ENCODE measurements around the gene GPC6. TPM values are rescaled to one million over a fixed set of nuclear protein-coding genes. Genes with fewer than 3 reads are reported as not detected.
"Not testable (repeated sequence)": the region's sequence is repeated elsewhere in the genome, so short reads cannot be mapped to it uniquely, and the experiment has no call there.

The GPC6 gene
- polyA plus RNA-seq, 1 donor = 26.7 TPM

- Histone ChIP-seq H3K27me3 (ENCODE audit: control insufficient read depth, insufficient read depth, low read length) (no peaks in the 10 kb centered on the region), H3K27ac (ENCODE audit: low read length) (no peak overlapping the region), H3K36me3 (ENCODE audit: control insufficient read depth, insufficient read depth, low read length) (no peaks in the 10 kb centered on the region), H3K4me3 (ENCODE audit: low read length) (no peak overlapping the region), H3K9me3 (ENCODE audit: control insufficient read depth, low read depth, low read length) (no peaks in the 10 kb centered on the region), H3K4me1 (ENCODE audit: control insufficient read depth, insufficient read depth, low read length) (peaks cover 4% of the 10 kb centered on the region)
- DNase-seq = no peak
These were observed 982.5 kb downstream of the GPC6 start for GRCh38 chr13:94209117-94209516.

- H3K4me1 ChIP-seq (ENCODE audit: control insufficient read depth, insufficient read depth, low read length); H3K4me3 ChIP-seq (ENCODE audit: low read length); DNase-seq; H3K9me3 ChIP-seq (ENCODE audit: control insufficient read depth, low read depth, low read length); H3K27ac ChIP-seq (ENCODE audit: low read length); H3K36me3 ChIP-seq (ENCODE audit: control insufficient read depth, insufficient read depth, low read length); H3K27me3 ChIP-seq (ENCODE audit: control insufficient read depth, insufficient read depth, low read length): not testable (repeated sequence)
- no CpG with 5 or more reads among the region's 4 CpGs for WGBS (ENCODE audit: insufficient coverage, low lambda C conversion rate)
These were observed 983.3 kb downstream of the GPC6 start for GRCh38 chr13:94209913-94210312.

GRCh38 chr13:94210816-94211215 lies 984.2 kb downstream of the GPC6 start:
- H3K27ac ChIP-seq (ENCODE audit: low read length) = no peak overlapping the region
- H3K4me3 ChIP-seq (ENCODE audit: low read length) = no peak overlapping the region
- DNase-seq = no peak
- no peaks in the 10 kb centered on the region for H3K9me3 ChIP-seq (ENCODE audit: control insufficient read depth, low read depth, low read length)
- no CpG with 5 or more reads among the region's 5 CpGs for WGBS (ENCODE audit: insufficient coverage, low lambda C conversion rate)
- no peaks in the 10 kb centered on the region for H3K27me3 ChIP-seq (ENCODE audit: control insufficient read depth, insufficient read depth, low read length)
- H3K4me1 ChIP-seq (ENCODE audit: control insufficient read depth, insufficient read depth, low read length) = peaks cover 4% of the 10 kb centered on the region
- no peaks in the 10 kb centered on the region for H3K36me3 ChIP-seq (ENCODE audit: control insufficient read depth, insufficient read depth, low read length)

- Histone ChIP-seq H3K4me3 (ENCODE audit: low read length) (no peak overlapping the region), H3K27me3 (ENCODE audit: control insufficient read depth, insufficient read depth, low read length) (no peaks in the 10 kb centered on the region), H3K36me3 (ENCODE audit: control insufficient read depth, insufficient read depth, low read length) (no peaks in the 10 kb centered on the region), H3K4me1 (ENCODE audit: control insufficient read depth, insufficient read depth, low read length) (peaks cover 4% of the 10 kb centered on the region), H3K27ac (ENCODE audit: low read length) (no peak overlapping the region), H3K9me3 (ENCODE audit: control insufficient read depth, low read depth, low read length) (no peaks in the 10 kb centered on the region)
- no peak for DNase-seq
These were observed 985.6 kb downstream of the GPC6 start for GRCh38 chr13:94212196-94212595.

GRCh38 chr13:94214121-94214520 lies 987.5 kb downstream of the GPC6 start:
- WGBS (ENCODE audit: insufficient coverage, low lambda C conversion rate) = 100% methylated on average over 1 of the region's 1 CpG
- no peak for DNase-seq
- H3K27me3 ChIP-seq (ENCODE audit: control insufficient read depth, insufficient read depth, low read length) = no peaks in the 10 kb centered on the region
- H3K27ac ChIP-seq (ENCODE audit: low read length) = no peak overlapping the region
- no peaks in the 10 kb centered on the region for H3K9me3 ChIP-seq (ENCODE audit: control insufficient read depth, low read depth, low read length)
- H3K4me1 ChIP-seq (ENCODE audit: control insufficient read depth, insufficient read depth, low read length) = peaks cover 4% of the 10 kb centered on the region
- no peak overlapping the region for H3K4me3 ChIP-seq (ENCODE audit: low read length)
- H3K36me3 ChIP-seq (ENCODE audit: control insufficient read depth, insufficient read depth, low read length) = no peaks in the 10 kb centered on the region

- 90% methylated on average over 2 of the region's 3 CpGs for WGBS (ENCODE audit: insufficient coverage, low lambda C conversion rate)
- Histone ChIP-seq H3K4me1 (ENCODE audit: control insufficient read depth, insufficient read depth, low read length) (peaks cover 4% of the 10 kb centered on the region), H3K9me3 (ENCODE audit: control insufficient read depth, low read depth, low read length) (no peaks in the 10 kb centered on the region), H3K36me3 (ENCODE audit: control insufficient read depth, insufficient read depth, low read length) (no peaks in the 10 kb centered on the region), H3K27ac (ENCODE audit: low read length) (no peak overlapping the region), H3K27me3 (ENCODE audit: control insufficient read depth, insufficient read depth, low read length) (no peaks in the 10 kb centered on the region), H3K4me3 (ENCODE audit: low read length) (no peak overlapping the region)
- DNase-seq = no peak
These were observed 988.4 kb downstream of the GPC6 start for GRCh38 chr13:94214975-94215374.

- no CpG with 5 or more reads among the region's 1 CpG for WGBS (ENCODE audit: insufficient coverage, low lambda C conversion rate)
- H3K27me3 ChIP-seq (ENCODE audit: control insufficient read depth, insufficient read depth, low read length) = no peaks in the 10 kb centered on the region
These were observed 989.9 kb downstream of the GPC6 start for GRCh38 chr13:94216476-94216875.

GRCh38 chr13:94217370-94217769 lies 990.8 kb downstream of the GPC6 start:
- Histone ChIP-seq H3K36me3 (ENCODE audit: control insufficient read depth, insufficient read depth, low read length) (no peaks in the 10 kb centered on the region), H3K27me3 (ENCODE audit: control insufficient read depth, insufficient read depth, low read length) (no peaks in the 10 kb centered on the region), H3K4me3 (ENCODE audit: low read length) (no peak overlapping the region), H3K9me3 (ENCODE audit: control insufficient read depth, low read depth, low read length) (no peaks in the 10 kb centered on the region), H3K4me1 (ENCODE audit: control insufficient read depth, insufficient read depth, low read length) (no peaks in the 10 kb centered on the region), H3K27ac (ENCODE audit: low read length) (no peak overlapping the region)
- no CpG with 5 or more reads among the region's 3 CpGs for WGBS (ENCODE audit: insufficient coverage, low lambda C conversion rate)
- DNase-seq = no peak

More at GRCh38 chr13:94216476-94216875, 989.9 kb downstream of the GPC6 start:
- Histone ChIP-seq H3K36me3 (ENCODE audit: control insufficient read depth, insufficient read depth, low read length) (no peaks in the 10 kb centered on the region), H3K27ac (ENCODE audit: low read length) (no peak overlapping the region), H3K4me3 (ENCODE audit: low read length) (no peak overlapping the region), H3K4me1 (ENCODE audit: control insufficient read depth, insufficient read depth, low read length) (no peaks in the 10 kb centered on the region), H3K9me3 (ENCODE audit: control insufficient read depth, low read depth, low read length) (no peaks in the 10 kb centered on the region)
- DNase-seq = no peak

GRCh38 chr13:94218537-94218936 lies 991.9 kb downstream of the GPC6 start:
- Histone ChIP-seq H3K4me1 (ENCODE audit: control insufficient read depth, insufficient read depth, low read length) (no peaks in the 10 kb centered on the region), H3K9me3 (ENCODE audit: control insufficient read depth, low read depth, low read length) (no peaks in the 10 kb centered on the region), H3K36me3 (ENCODE audit: control insufficient read depth, insufficient read depth, low read length) (no peaks in the 10 kb centered on the region), H3K27me3 (ENCODE audit: control insufficient read depth, insufficient read depth, low read length) (no peaks in the 10 kb centered on the region), H3K27ac (ENCODE audit: low read length) (no peak overlapping the region), H3K4me3 (ENCODE audit: low read length) (no peak overlapping the region)
- DNase-seq = no peak
- 100% methylated on average over 1 of the region's 2 CpGs for WGBS (ENCODE audit: insufficient coverage, low lambda C conversion rate)

GRCh38 chr13:94218951-94219350 lies 992.3 kb downstream of the GPC6 start:
- WGBS (ENCODE audit: insufficient coverage, low lambda C conversion rate) = no CpG with 5 or more reads among the region's 3 CpGs
- no peaks in the 10 kb centered on the region for H3K27me3 ChIP-seq (ENCODE audit: control insufficient read depth, insufficient read depth, low read length)
- DNase-seq = no peak
- no peaks in the 10 kb centered on the region for H3K36me3 ChIP-seq (ENCODE audit: control insufficient read depth, insufficient read depth, low read length)
- H3K27ac ChIP-seq (ENCODE audit: low read length) = no peak overlapping the region
- H3K4me1 ChIP-seq (ENCODE audit: control insufficient read depth, insufficient read depth, low read length) = no peaks in the 10 kb centered on the region
- H3K4me3 ChIP-seq (ENCODE audit: low read length) = no peak overlapping the region
- H3K9me3 ChIP-seq (ENCODE audit: control insufficient read depth, low read depth, low read length) = no peaks in the 10 kb centered on the region

GRCh38 chr13:94224670-94225069 lies 998.1 kb downstream of the GPC6 start:
- DNase-seq = no peak

More at GRCh38 chr13:94224670-94225069, 998.1 kb downstream of the GPC6 start:
- H3K27ac ChIP-seq (ENCODE audit: low read length) = no peak overlapping the region
- no peak overlapping the region for H3K4me3 ChIP-seq (ENCODE audit: low read length)
- WGBS (ENCODE audit: insufficient coverage, low lambda C conversion rate) = 80% methylated on average over 1 of the region's 3 CpGs
- no peaks in the 10 kb centered on the region for H3K4me1 ChIP-seq (ENCODE audit: control insufficient read depth, insufficient read depth, low read length)
- no peaks in the 10 kb centered on the region for H3K27me3 ChIP-seq (ENCODE audit: control insufficient read depth, insufficient read depth, low read length)
- no peaks in the 10 kb centered on the region for H3K9me3 ChIP-seq (ENCODE audit: control insufficient read depth, low read depth, low read length)
- H3K36me3 ChIP-seq (ENCODE audit: control insufficient read depth, insufficient read depth, low read length) = no peaks in the 10 kb centered on the region
